ENCODE measurements around the gene GAGE13. TPM values are rescaled to one million over a fixed set of nuclear protein-coding genes. Genes with fewer than 3 reads are reported as not detected.

The GAGE13 gene
- total RNA-seq, 2 donors from 2014 or later = not detected

Other genes starting within 250 kb of the GAGE13 start
- 10 to 100 TPM; 19.1 to 27.7 TPM for gene GPKOW, start 207.8 kb upstream of the GAGE13 start, total RNA-seq
- gene MAGIX, start 168.8 kb upstream of the GAGE13 start, total RNA-seq = 1 to 10 TPM; 1.2 to 1.3 TPM
- gene PLP2, start 159.7 kb upstream of the GAGE13 start, total RNA-seq = 10 to 100 TPM; 50.6 to 54.0 TPM
- gene PRICKLE3, start 145.2 kb upstream of the GAGE13 start, total RNA-seq = 10 to 100 TPM; 13.1 to 16.0 TPM
- gene SYP, start 131.4 kb upstream of the GAGE13 start, total RNA-seq = 1 to 10 TPM in 1 of 2 donors, under 1 TPM in 1; 0.84 to 1.7 TPM
- gene CACNA1F, start 98.2 kb upstream of the GAGE13 start, total RNA-seq = under 1 TPM in 1 of 2 donors, not detected in 1; 0.14 TPM
- gene CCDC22, start 96.1 kb upstream of the GAGE13 start, total RNA-seq = 10 to 100 TPM; 25.6 to 25.7 TPM
- gene FOXP3, start 66.9 kb upstream of the GAGE13 start, total RNA-seq = under 1 TPM; 0.55 to 0.78 TPM
- gene PPP1R3F, start 61.8 kb upstream of the GAGE13 start, total RNA-seq = 1 to 10 TPM; 3.4 to 3.8 TPM
- not detected for gene GAGE10, start 27.9 kb upstream of the GAGE13 start, total RNA-seq
- gene GAGE12J, start 9.5 kb upstream of the GAGE13 start, total RNA-seq = not detected
- gene GAGE12C, start 200.6 kb downstream of the GAGE13 start, total RNA-seq = not detected
- not detected for gene GAGE12D, start 210.2 kb downstream of the GAGE13 start, total RNA-seq
- gene GAGE12E, start 219.7 kb downstream of the GAGE13 start, total RNA-seq = not detected
- gene GAGE12F, start 229.3 kb downstream of the GAGE13 start, total RNA-seq = not detected
- gene GAGE12G, start 238.8 kb downstream of the GAGE13 start, total RNA-seq = not detected
- gene GAGE12H, start 248.4 kb downstream of the GAGE13 start, total RNA-seq = not detected